Testis (tissue), 2 donors: ENCODE data around the gene GNPDA2.

Experiments used
- POLR2A ChIP-seq: fragments of 450-650 bp; IDR thresholded peaks from one replicate; pipeline ENCODE4 v1.6.1; 2017; ENCODE audit warnings: antibody characterized with exemption, mild to moderate bottlenecking, moderate library complexity
- TF ChIP-seq, protein P1 (sequence below), 3 experiments: fragments of 450-650 bp in 2 of 3; fragments of 200-600 bp in 1 of 3; sonication (generic) in 1 of 3; IDR thresholded peaks; one replicate each; pipeline ENCODE4 v1.5.1; 2016 to 2019; ENCODE audit warnings: antibody characterized with exemption in 3 of 3, mild to moderate bottlenecking in 2 of 3, moderate library complexity in 1 of 3

- TF ChIP-seq, protein P1, sequence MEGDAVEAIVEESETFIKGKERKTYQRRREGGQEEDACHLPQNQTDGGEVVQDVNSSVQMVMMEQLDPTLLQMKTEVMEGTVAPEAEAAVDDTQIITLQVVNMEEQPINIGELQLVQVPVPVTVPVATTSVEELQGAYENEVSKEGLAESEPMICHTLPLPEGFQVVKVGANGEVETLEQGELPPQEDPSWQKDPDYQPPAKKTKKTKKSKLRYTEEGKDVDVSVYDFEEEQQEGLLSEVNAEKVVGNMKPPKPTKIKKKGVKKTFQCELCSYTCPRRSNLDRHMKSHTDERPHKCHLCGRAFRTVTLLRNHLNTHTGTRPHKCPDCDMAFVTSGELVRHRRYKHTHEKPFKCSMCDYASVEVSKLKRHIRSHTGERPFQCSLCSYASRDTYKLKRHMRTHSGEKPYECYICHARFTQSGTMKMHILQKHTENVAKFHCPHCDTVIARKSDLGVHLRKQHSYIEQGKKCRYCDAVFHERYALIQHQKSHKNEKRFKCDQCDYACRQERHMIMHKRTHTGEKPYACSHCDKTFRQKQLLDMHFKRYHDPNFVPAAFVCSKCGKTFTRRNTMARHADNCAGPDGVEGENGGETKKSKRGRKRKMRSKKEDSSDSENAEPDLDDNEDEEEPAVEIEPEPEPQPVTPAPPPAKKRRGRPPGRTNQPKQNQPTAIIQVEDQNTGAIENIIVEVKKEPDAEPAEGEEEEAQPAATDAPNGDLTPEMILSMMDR (IDR thresholded peaks at IDR 0.05), result no peak
- TF ChIP-seq POLR2A, result no peak
These were observed at the start of gene GNPDA2 for GRCh38 chr4:44726038-44726871.
